ENCODE results near the gene RNF222.

GRCh38 chr17:8442310-8442709 lies 44.7 kb upstream of the RNF222 start:
- no peak for TF ChIP-seq CTCF (IDR thresholded peaks at IDR 0.05)
- no peak for TF ChIP-seq POLR2A (IDR thresholded peaks at IDR 0.05)
